ENCODE results near the gene MRPL45.

MRPL45 gene

GRCh38 chr17:38341035-38341721, 44.2 kb downstream of the MRPL45 start:
- no peaks in the 10 kb centered on the region for H3K27me3 ChIP-seq (ENCODE audit: insufficient read depth, poor library complexity, severe bottlenecking)
- no peak for DNase-seq (ENCODE audit: low read depth in 1 of 2, low spot score in 1 of 2)
- TF ChIP-seq, protein P1, sequence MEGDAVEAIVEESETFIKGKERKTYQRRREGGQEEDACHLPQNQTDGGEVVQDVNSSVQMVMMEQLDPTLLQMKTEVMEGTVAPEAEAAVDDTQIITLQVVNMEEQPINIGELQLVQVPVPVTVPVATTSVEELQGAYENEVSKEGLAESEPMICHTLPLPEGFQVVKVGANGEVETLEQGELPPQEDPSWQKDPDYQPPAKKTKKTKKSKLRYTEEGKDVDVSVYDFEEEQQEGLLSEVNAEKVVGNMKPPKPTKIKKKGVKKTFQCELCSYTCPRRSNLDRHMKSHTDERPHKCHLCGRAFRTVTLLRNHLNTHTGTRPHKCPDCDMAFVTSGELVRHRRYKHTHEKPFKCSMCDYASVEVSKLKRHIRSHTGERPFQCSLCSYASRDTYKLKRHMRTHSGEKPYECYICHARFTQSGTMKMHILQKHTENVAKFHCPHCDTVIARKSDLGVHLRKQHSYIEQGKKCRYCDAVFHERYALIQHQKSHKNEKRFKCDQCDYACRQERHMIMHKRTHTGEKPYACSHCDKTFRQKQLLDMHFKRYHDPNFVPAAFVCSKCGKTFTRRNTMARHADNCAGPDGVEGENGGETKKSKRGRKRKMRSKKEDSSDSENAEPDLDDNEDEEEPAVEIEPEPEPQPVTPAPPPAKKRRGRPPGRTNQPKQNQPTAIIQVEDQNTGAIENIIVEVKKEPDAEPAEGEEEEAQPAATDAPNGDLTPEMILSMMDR (IDR thresholded peaks at IDR 0.05; ENCODE audit: insufficient read depth, low read length): no peak
- peak; percentile 39; the same call in 1 of the 2 replicates for TF ChIP-seq SPI1 (IDR thresholded peaks at IDR 0.05; ENCODE audit: borderline replicate concordance, low read depth)
- no peak overlapping the region for H3K27ac ChIP-seq (replicated peaks)
- no peak overlapping the region for H3K4me3 ChIP-seq (replicated peaks; ENCODE audit: insufficient read depth, low read length)

GRCh38 chr17:38342886-38343607, 46.1 kb downstream of the MRPL45 start:
- Histone ChIP-seq H3K4me3 (replicated peaks; ENCODE audit: insufficient read depth, low read length) (no peak overlapping the region), H3K27me3 (ENCODE audit: insufficient read depth, poor library complexity, severe bottlenecking) (no peaks in the 10 kb centered on the region), H3K27ac (replicated peaks) (no peak overlapping the region)
- TF ChIP-seq, protein P2, sequence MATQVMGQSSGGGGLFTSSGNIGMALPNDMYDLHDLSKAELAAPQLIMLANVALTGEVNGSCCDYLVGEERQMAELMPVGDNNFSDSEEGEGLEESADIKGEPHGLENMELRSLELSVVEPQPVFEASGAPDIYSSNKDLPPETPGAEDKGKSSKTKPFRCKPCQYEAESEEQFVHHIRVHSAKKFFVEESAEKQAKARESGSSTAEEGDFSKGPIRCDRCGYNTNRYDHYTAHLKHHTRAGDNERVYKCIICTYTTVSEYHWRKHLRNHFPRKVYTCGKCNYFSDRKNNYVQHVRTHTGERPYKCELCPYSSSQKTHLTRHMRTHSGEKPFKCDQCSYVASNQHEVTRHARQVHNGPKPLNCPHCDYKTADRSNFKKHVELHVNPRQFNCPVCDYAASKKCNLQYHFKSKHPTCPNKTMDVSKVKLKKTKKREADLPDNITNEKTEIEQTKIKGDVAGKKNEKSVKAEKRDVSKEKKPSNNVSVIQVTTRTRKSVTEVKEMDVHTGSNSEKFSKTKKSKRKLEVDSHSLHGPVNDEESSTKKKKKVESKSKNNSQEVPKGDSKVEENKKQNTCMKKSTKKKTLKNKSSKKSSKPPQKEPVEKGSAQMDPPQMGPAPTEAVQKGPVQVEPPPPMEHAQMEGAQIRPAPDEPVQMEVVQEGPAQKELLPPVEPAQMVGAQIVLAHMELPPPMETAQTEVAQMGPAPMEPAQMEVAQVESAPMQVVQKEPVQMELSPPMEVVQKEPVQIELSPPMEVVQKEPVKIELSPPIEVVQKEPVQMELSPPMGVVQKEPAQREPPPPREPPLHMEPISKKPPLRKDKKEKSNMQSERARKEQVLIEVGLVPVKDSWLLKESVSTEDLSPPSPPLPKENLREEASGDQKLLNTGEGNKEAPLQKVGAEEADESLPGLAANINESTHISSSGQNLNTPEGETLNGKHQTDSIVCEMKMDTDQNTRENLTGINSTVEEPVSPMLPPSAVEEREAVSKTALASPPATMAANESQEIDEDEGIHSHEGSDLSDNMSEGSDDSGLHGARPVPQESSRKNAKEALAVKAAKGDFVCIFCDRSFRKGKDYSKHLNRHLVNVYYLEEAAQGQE (IDR thresholded peaks at IDR 0.05; ENCODE audit: insufficient replicate concordance, low read depth): no peak
- no peak for TF ChIP-seq SPI1 (IDR thresholded peaks at IDR 0.05; ENCODE audit: borderline replicate concordance, low read depth)
- TF ChIP-seq, protein P1 (IDR thresholded peaks at IDR 0.05; ENCODE audit: insufficient read depth, low read length): no peak
- TF ChIP-seq POLR2AphosphoS5 (IDR thresholded peaks at IDR 0.05; ENCODE audit: low read depth): no peak
- no peak for TF ChIP-seq GABPA (IDR thresholded peaks at IDR 0.05; ENCODE audit: low read depth)
- no peak for DNase-seq (ENCODE audit: low read depth in 1 of 2, low spot score in 1 of 2)

GRCh38 chr17:38343608-38344419, 46.8 kb downstream of the MRPL45 start, which contains the start of gene GPR179:
TSS of gene GPR179 (minus strand) at chr17:38343956. CDS start at chr17:38343789, 167 bp downstream.
- Histone ChIP-seq H3K27me3 (ENCODE audit: insufficient read depth, poor library complexity, severe bottlenecking) (no peaks in the 10 kb centered on the region), H3K27ac (replicated peaks) (no peak within 1 kb of the TSS), H3K4me3 (replicated peaks; ENCODE audit: insufficient read depth, low read length) (no peak within 1 kb of the TSS)
- TF ChIP-seq POLR2AphosphoS5 (IDR thresholded peaks at IDR 0.05; ENCODE audit: low read depth) (no peak), GABPA (IDR thresholded peaks at IDR 0.05; ENCODE audit: low read depth) (no peak), SPI1 (IDR thresholded peaks at IDR 0.05; ENCODE audit: borderline replicate concordance, low read depth) (no peak)
- TF ChIP-seq, protein P1 (IDR thresholded peaks at IDR 0.05; ENCODE audit: insufficient read depth, low read length): no peak
- TF ChIP-seq, protein P2 (IDR thresholded peaks at IDR 0.05; ENCODE audit: insufficient replicate concordance, low read depth): no peak
- DNase-seq (ENCODE audit: low read depth in 1 of 2, low spot score in 1 of 2): no peak
